Liver (tissue), 9 donors: Measurements from ENCODE around the gene REEP1. TPM values are rescaled to one million over a fixed set of nuclear protein-coding genes. Genes with fewer than 3 reads are reported as not detected.

Source experiments
- DNase-seq: peaks from one replicate; pipeline ENCODE4 v3.0.0-alpha.2; 2017; ENCODE audit warnings: low spot score
- H3K27ac ChIP-seq, 2 donors: one replicate each; pipeline ENCODE4 v1.7.0; 2013; ENCODE audit warnings: inconsistent platforms in 2 of 2, low read length in 2 of 2, control low read depth in 1 of 2, low read depth in 1 of 2, mild to moderate bottlenecking in 1 of 2
- H3K27me3 ChIP-seq, 4 donors: one replicate each; pipeline versions ENCODE4 v1.6.1 to v1.7.0; 2013; ENCODE audit warnings: low read length in 3 of 4, inconsistent platforms in 1 of 4, mild to moderate bottlenecking in 1 of 4, moderate library complexity in 1 of 4; ENCODE audit not compliant: control insufficient read depth in 4 of 4, insufficient read depth in 4 of 4
- H3K36me3 ChIP-seq, 4 donors: one replicate each; pipeline versions ENCODE4 v1.6.1 to v1.7.0; 2013; ENCODE audit warnings: low read length in 3 of 4, mild to moderate bottlenecking in 3 of 4, low read depth in 1 of 4, moderate library complexity in 1 of 4; ENCODE audit not compliant: control insufficient read depth in 4 of 4, insufficient read depth in 3 of 4
- H3K4me1 ChIP-seq, 4 donors: one replicate each; pipeline versions ENCODE4 v1.6.1 to v1.7.0; 2013; ENCODE audit warnings: low read length in 3 of 4, mild to moderate bottlenecking in 3 of 4, moderate library complexity in 1 of 4; ENCODE audit not compliant: control insufficient read depth in 4 of 4, insufficient read depth in 4 of 4
- H3K4me3 ChIP-seq, 3 donors: one replicate each; pipeline versions ENCODE4 v1.6.1 to v1.7.0; 2013; ENCODE audit warnings: low read length in 3 of 3, control low read depth in 1 of 3, low read depth in 1 of 3, mild to moderate bottlenecking in 1 of 3
- H3K9ac ChIP-seq, 2 donors: one replicate each; pipeline ENCODE4 v1.7.0; 2013; ENCODE audit warnings: low read length in 2 of 2, mild to moderate bottlenecking in 2 of 2, moderate library complexity in 2 of 2, control low read depth in 1 of 2, low read depth in 1 of 2
- H3K9me3 ChIP-seq, 4 donors: one replicate each; pipeline versions ENCODE4 v1.6.1 to v1.7.0; 2013; ENCODE audit warnings: low read length in 3 of 4; ENCODE audit not compliant: control insufficient read depth in 4 of 4
- EGR1 ChIP-seq, 2 donors: IDR thresholded peaks; 2 replicates each; pipeline ENCODE4 v1.6.1; 2016 to 2018; ENCODE audit warnings: antibody characterized with exemption in 2 of 2, low read depth in 2 of 2
- FOXA1 ChIP-seq: IDR thresholded peaks from 2 replicates; pipeline ENCODE4 v1.6.1; 2016; ENCODE audit warnings: antibody characterized with exemption
- GABPA ChIP-seq, 2 donors: IDR thresholded peaks in 1 of 2; conservative IDR thresholded peaks in 1 of 2; 2 replicates each; pipeline ENCODE4 v1.6.1; 2016; ENCODE audit warnings: antibody characterized with exemption in 2 of 2, mild to moderate bottlenecking in 1 of 2, moderate library complexity in 1 of 2
- HNF4A ChIP-seq, 2 donors: conservative IDR thresholded peaks; 2 replicates each; pipeline ENCODE4 v1.6.1; 2016; ENCODE audit warnings: antibody characterized with exemption in 2 of 2, mild to moderate bottlenecking in 2 of 2
- JUND ChIP-seq, 2 donors: IDR thresholded peaks; 2 replicates each; pipeline ENCODE4 v1.6.1; 2016; ENCODE audit warnings: antibody characterized with exemption in 2 of 2
- NR2F2 ChIP-seq: IDR thresholded peaks from 2 replicates; pipeline ENCODE4 v1.6.1; 2016; ENCODE audit warnings: antibody characterized with exemption
- RAD21 ChIP-seq, 2 donors: IDR thresholded peaks; 2 replicates each; pipeline ENCODE4 v1.6.1; 2016; ENCODE audit warnings: antibody characterized with exemption in 2 of 2, mild to moderate bottlenecking in 2 of 2
- SP1 ChIP-seq: IDR thresholded peaks from 2 replicates; pipeline ENCODE4 v1.6.1; 2018; ENCODE audit warnings: antibody characterized with exemption, mild to moderate bottlenecking
- YY1 ChIP-seq: IDR thresholded peaks from 2 replicates; pipeline ENCODE4 v1.6.1; 2016; ENCODE audit warnings: antibody characterized with exemption, mild to moderate bottlenecking
- WGBS: extraction: QIAGEN DNeasy Blood & Tissue Kit; methylation state at CpG from one replicate; pipeline ENCODE4 v1.1.7; 2013; 5-methylcytosine and 5-hydroxymethylcytosine counted together
- polyA plus RNA-seq, 2 donors: library from polyadenylated mRNA; stranded (reverse) in 1 of 2; unstranded in 1 of 2; fragments of 200-250 nt in 1 of 2; fragments of >200 nt in 1 of 2; fragmentation: Nextera tagmentation in 1 of 2; extraction: Ambion mirVana in 1 of 2; gene quantifications; one replicate each; pipeline versions ENCODE4 v1.2.1 to v1.2.3, GENCODE V29; 2013 to 2015
- total RNA-seq, 2 donors: library from RNA; depleted of rRNA; stranded (reverse); fragments of >200 nt; gene quantifications; one replicate each; pipeline ENCODE4 v1.2.3, GENCODE V29; 2014
- TF ChIP-seq, protein P1 (sequence below): fragments of 150-350 bp; IDR thresholded peaks from 2 replicates; pipeline ENCODE4 v1.5.1; 2017; ENCODE audit warnings: improper control_type of control experiment, low read depth, low read length; ENCODE audit not compliant: missing input control
- TF ChIP-seq, protein P2 (sequence below): IDR thresholded peaks from 2 replicates; pipeline ENCODE4 v1.6.1; 2016; ENCODE audit warnings: antibody characterized with exemption
- TF ChIP-seq, protein P3 (sequence below): IDR thresholded peaks from 2 replicates; pipeline ENCODE4 v1.6.1; 2016; ENCODE audit warnings: antibody characterized with exemption
- TF ChIP-seq, protein P4 (sequence below): IDR thresholded peaks from 2 replicates; pipeline ENCODE4 v1.6.1; 2016; ENCODE audit warnings: antibody characterized with exemption
- donor health status: healthy.
- donor health status: healthy.
- donor health status: healthy.
- donor health status: healthy.
- donor health status: healthy.

The REEP1 gene
- total and polyA plus RNA-seq, 4 donors, result 0.46 to 1.7 (median 0.89) TPM

DNA sequence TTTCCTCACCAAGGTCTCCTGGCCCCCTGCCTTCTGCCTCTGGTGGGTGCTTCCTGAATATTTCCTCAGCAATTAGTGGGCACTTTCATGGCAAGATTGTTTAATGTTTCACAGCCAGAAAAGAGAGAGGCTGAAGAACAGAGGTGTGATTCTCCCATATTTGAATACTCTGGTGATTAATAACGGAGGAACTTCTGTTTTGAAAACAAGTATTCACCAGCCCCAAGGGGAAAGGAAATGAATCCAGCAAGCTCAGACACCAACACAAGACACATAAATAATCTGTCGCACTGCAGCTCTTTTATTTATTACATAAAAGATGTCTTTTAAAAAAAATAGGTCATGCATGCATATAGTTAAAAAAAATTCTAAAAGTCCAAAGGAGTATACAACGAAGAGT, 80.4 kb downstream of the REEP1 start:
- H3K27me3 ChIP-seq, result no peaks in the 10 kb centered on the region
- H3K4me3 ChIP-seq, result no peak overlapping the region
- DNase-seq, result no peak
- WGBS, result 89% methylated on average over 3 of the region's 3 CpGs
- TF ChIP-seq, protein P1, sequence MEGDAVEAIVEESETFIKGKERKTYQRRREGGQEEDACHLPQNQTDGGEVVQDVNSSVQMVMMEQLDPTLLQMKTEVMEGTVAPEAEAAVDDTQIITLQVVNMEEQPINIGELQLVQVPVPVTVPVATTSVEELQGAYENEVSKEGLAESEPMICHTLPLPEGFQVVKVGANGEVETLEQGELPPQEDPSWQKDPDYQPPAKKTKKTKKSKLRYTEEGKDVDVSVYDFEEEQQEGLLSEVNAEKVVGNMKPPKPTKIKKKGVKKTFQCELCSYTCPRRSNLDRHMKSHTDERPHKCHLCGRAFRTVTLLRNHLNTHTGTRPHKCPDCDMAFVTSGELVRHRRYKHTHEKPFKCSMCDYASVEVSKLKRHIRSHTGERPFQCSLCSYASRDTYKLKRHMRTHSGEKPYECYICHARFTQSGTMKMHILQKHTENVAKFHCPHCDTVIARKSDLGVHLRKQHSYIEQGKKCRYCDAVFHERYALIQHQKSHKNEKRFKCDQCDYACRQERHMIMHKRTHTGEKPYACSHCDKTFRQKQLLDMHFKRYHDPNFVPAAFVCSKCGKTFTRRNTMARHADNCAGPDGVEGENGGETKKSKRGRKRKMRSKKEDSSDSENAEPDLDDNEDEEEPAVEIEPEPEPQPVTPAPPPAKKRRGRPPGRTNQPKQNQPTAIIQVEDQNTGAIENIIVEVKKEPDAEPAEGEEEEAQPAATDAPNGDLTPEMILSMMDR, result no peak
- TF ChIP-seq SP1, result no peak
- H3K27ac ChIP-seq, result no peak overlapping the region
- no peaks in the 10 kb centered on the region for H3K9me3 ChIP-seq
- no peaks in the 10 kb centered on the region for H3K4me1 ChIP-seq
- no peaks in the 10 kb centered on the region for H3K36me3 ChIP-seq
- H3K9ac ChIP-seq, result no peak overlapping the region

DNA sequence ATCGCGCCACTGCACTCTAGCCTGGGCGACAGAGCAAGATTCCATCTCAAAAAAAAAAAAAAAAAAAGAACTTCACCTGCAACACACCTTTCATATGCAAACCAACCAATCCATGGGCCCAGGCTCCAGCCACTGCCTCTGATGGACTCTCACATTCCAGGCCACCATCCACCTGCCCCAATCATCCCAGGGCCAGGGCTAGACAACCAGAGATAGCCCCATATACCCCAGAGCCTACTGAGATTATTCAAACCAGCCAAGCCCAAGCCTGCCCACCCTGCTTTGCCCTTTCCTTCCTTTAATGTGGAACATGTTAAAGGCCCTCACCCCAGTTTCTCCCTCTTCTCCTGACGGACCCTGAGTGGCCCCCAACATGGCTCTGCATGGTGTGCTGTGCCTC, 81.1 kb downstream of the REEP1 start:
- no peak for DNase-seq
- H3K36me3 ChIP-seq, result no peaks in the 10 kb centered on the region
- H3K4me1 ChIP-seq, result no peaks in the 10 kb centered on the region
- no peak overlapping the region for H3K27ac ChIP-seq
- no peaks in the 10 kb centered on the region for H3K9me3 ChIP-seq
- H3K9ac ChIP-seq, result no peak overlapping the region
- 94% methylated on average over 4 of the region's 4 CpGs for WGBS
- TF ChIP-seq RAD21 (IDR thresholded peaks at IDR 0.05), result no peak
- no peak for TF ChIP-seq SP1
- TF ChIP-seq JUND (IDR thresholded peaks at IDR 0.05), result no peak
- TF ChIP-seq, protein P2, sequence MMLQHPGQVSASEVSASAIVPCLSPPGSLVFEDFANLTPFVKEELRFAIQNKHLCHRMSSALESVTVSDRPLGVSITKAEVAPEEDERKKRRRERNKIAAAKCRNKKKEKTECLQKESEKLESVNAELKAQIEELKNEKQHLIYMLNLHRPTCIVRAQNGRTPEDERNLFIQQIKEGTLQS, result no peak
- no peak for TF ChIP-seq FOXA1
- TF ChIP-seq, protein P1, result no peak
- TF ChIP-seq, protein P3, sequence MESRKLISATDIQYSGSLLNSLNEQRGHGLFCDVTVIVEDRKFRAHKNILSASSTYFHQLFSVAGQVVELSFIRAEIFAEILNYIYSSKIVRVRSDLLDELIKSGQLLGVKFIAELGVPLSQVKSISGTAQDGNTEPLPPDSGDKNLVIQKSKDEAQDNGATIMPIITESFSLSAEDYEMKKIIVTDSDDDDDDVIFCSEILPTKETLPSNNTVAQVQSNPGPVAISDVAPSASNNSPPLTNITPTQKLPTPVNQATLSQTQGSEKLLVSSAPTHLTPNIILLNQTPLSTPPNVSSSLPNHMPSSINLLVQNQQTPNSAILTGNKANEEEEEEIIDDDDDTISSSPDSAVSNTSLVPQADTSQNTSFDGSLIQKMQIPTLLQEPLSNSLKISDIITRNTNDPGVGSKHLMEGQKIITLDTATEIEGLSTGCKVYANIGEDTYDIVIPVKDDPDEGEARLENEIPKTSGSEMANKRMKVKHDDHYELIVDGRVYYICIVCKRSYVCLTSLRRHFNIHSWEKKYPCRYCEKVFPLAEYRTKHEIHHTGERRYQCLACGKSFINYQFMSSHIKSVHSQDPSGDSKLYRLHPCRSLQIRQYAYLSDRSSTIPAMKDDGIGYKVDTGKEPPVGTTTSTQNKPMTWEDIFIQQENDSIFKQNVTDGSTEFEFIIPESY, result no peak
- no peak for TF ChIP-seq GABPA (IDR thresholded peaks at IDR 0.05 in 1 of 2, conservative IDR thresholded peaks at IDR 0.05 in 1 of 2)
- TF ChIP-seq, protein P4, sequence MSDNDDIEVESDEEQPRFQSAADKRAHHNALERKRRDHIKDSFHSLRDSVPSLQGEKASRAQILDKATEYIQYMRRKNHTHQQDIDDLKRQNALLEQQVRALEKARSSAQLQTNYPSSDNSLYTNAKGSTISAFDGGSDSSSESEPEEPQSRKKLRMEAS, result no peak
- no peak for TF ChIP-seq YY1
- TF ChIP-seq EGR1 (IDR thresholded peaks at IDR 0.05; ENCODE audit: low read depth in 2 of 2), result no peak
- no peak for TF ChIP-seq NR2F2
- TF ChIP-seq HNF4A (conservative IDR thresholded peaks at IDR 0.05), result no peak
- no peaks in the 10 kb centered on the region for H3K27me3 ChIP-seq
- no peak overlapping the region for H3K4me3 ChIP-seq
